Astrocyte (in vitro differentiated cells and primary cell): Measurements from ENCODE around the gene CHTOP. TPM values are rescaled to one million over a fixed set of nuclear protein-coding genes. Genes with fewer than 3 reads are reported as not detected.

ENCODE experiments used
- DNase-seq: peaks from one replicate; pipeline ENCODE4 v3.0.0-alpha.2; 2010; ENCODE audit warnings: low read depth
- FAIRE-seq: peaks from 2 replicates; lab custom pipeline; 2011; peaks lifted over from hg19 to GRCh38; lab: Jason Lieb, UNC
- H2AFZ ChIP-seq: 2 replicates; pipeline ENCODE4 v1.6.0; 2012; ENCODE audit warnings: low read depth, low read length, inconsistent platforms
- H3K27ac ChIP-seq: 2 replicates; pipeline ENCODE4 v1.5.1; 2011; ENCODE audit warnings: low read depth, low read length, inconsistent platforms
- H3K27me3 ChIP-seq: 2 replicates; pipeline ENCODE4 v1.6.0; 2011; ENCODE audit warnings: low read length, inconsistent platforms; ENCODE audit not compliant: insufficient read depth
- H3K36me3 ChIP-seq: 2 replicates; pipeline ENCODE4 v1.5.1; 2011; ENCODE audit warnings: low read length, inconsistent platforms; ENCODE audit not compliant: insufficient read depth
- H3K4me1 ChIP-seq: 2 replicates; pipeline ENCODE4 v1.5.1; 2011; ENCODE audit warnings: low read length, inconsistent platforms; ENCODE audit not compliant: insufficient read depth
- H3K4me2 ChIP-seq: 2 replicates; pipeline ENCODE4 v1.6.0; 2012; ENCODE audit warnings: low read length, inconsistent platforms
- H3K4me3 ChIP-seq: 2 replicates; pipeline ENCODE4 v1.5.1; 2011; ENCODE audit warnings: low read depth, mild to moderate bottlenecking, low read length, inconsistent platforms; ENCODE audit not compliant: insufficient read depth
- H3K79me2 ChIP-seq: 2 replicates; pipeline ENCODE4 v1.6.0; 2012; ENCODE audit warnings: mild to moderate bottlenecking, low read length, inconsistent platforms; ENCODE audit not compliant: insufficient read depth
- H3K9ac ChIP-seq: 2 replicates; pipeline ENCODE4 v1.6.0; 2012; ENCODE audit warnings: mild to moderate bottlenecking, low read length, inconsistent platforms
- H3K9me3 ChIP-seq: 2 replicates; pipeline ENCODE4 v1.5.1; 2012; ENCODE audit warnings: low read depth, mild to moderate bottlenecking, low read length, inconsistent platforms; ENCODE audit not compliant: insufficient read depth
- H4K20me1 ChIP-seq: 2 replicates; pipeline ENCODE4 v1.6.0; 2012; ENCODE audit warnings: low read length, inconsistent platforms; ENCODE audit not compliant: insufficient read depth
- H3K27ac Mint-ChIP-seq: one replicate; pipeline ENCODE4 v1.8.0; 2021; ENCODE audit warnings: mild to moderate bottlenecking, mixed read lengths; ENCODE audit not compliant: unreplicated experiment
- H3K27me3 Mint-ChIP-seq: one replicate; pipeline ENCODE4 v1.8.0; 2021; ENCODE audit warnings: low read depth, mixed read lengths; ENCODE audit not compliant: unreplicated experiment
- H3K36me3 Mint-ChIP-seq: one replicate; pipeline ENCODE4 v1.8.0; 2021; ENCODE audit warnings: low read depth, mixed read lengths; ENCODE audit not compliant: unreplicated experiment
- H3K4me1 Mint-ChIP-seq: one replicate; pipeline ENCODE4 v1.8.0; 2021; ENCODE audit warnings: low read depth, mixed read lengths; ENCODE audit not compliant: unreplicated experiment
- H3K4me3 Mint-ChIP-seq: one replicate; pipeline ENCODE4 v1.8.0; 2021; ENCODE audit warnings: mild to moderate bottlenecking, moderate library complexity, mixed read lengths; ENCODE audit not compliant: unreplicated experiment
- H3K9me3 Mint-ChIP-seq: one replicate; pipeline ENCODE4 v1.8.0; 2021; ENCODE audit warnings: mild to moderate bottlenecking, mixed read lengths; ENCODE audit not compliant: unreplicated experiment
- CTCF ChIP-seq: IDR thresholded peaks from 2 replicates; pipeline ENCODE4 v1.5.1; 2011; ENCODE audit warnings: low read depth, mild to moderate bottlenecking, inconsistent platforms, low read length, moderate library complexity; ENCODE audit not compliant: insufficient read depth
- EZH2 ChIP-seq: IDR thresholded peaks from 2 replicates; pipeline ENCODE4 v1.6.1; 2012; ENCODE audit warnings: mild to moderate bottlenecking, low read length, inconsistent platforms; ENCODE audit not compliant: insufficient read depth
- total RNA-seq: library from RNA; stranded (reverse); gene quantifications from 2 replicates; pipeline ENCODE4 v1.2.1, GENCODE V29; 2021

The CHTOP gene
- total RNA-seq, 1 donor from 2014 or later: 56.4 TPM

- Histone ChIP-seq H3K79me2 (peaks cover 16% of the 10 kb centered on the region), H2AFZ (no peak overlapping the region), H3K27ac (no peak overlapping the region), H3K4me1 (peaks cover 4% of the 10 kb centered on the region), H3K4me2 (no peak overlapping the region), H3K27me3 (no peaks in the 10 kb centered on the region), H3K9me3 (no peaks in the 10 kb centered on the region), H3K9ac (no peak overlapping the region), H4K20me1 (no peaks in the 10 kb centered on the region), H3K36me3 (peaks cover 14% of the 10 kb centered on the region), H3K4me3 (no peak overlapping the region)
- H3K4me3 Mint-ChIP-seq: no peak overlapping the region
- no peak for FAIRE-seq
- peaks cover 2% of the 10 kb centered on the region for H3K9me3 Mint-ChIP-seq
- H3K27ac Mint-ChIP-seq: no peak overlapping the region
- DNase-seq: no peak
- TF ChIP-seq EZH2 (no peak), CTCF (no peak)
- no peaks in the 10 kb centered on the region for H3K27me3 Mint-ChIP-seq
- H3K4me1 Mint-ChIP-seq: no peaks in the 10 kb centered on the region
- peaks cover 16% of the 10 kb centered on the region for H3K36me3 Mint-ChIP-seq
These were observed 17.0 kb upstream of the CHTOP start for GRCh38 chr1:153616917-153617311.

GRCh38 chr1:153617663-153618062 lies 16.2 kb upstream of the CHTOP start:
- Mint-ChIP-seq H3K27ac (peak overlapping the region; percentile 47), H3K36me3 (peaks cover 17% of the 10 kb centered on the region), H3K4me1 (no peaks in the 10 kb centered on the region), H3K4me3 (no peak overlapping the region), H3K27me3 (no peaks in the 10 kb centered on the region), H3K9me3 (peaks cover 2% of the 10 kb centered on the region)
- Histone ChIP-seq H3K9ac (no peak overlapping the region), H3K4me1 (peaks cover 3% of the 10 kb centered on the region), H3K4me2 (no peak overlapping the region), H3K9me3 (no peaks in the 10 kb centered on the region), H4K20me1 (no peaks in the 10 kb centered on the region), H3K27me3 (no peaks in the 10 kb centered on the region), H2AFZ (no peak overlapping the region), H3K27ac (no peak overlapping the region), H3K79me2 (peaks cover 8% of the 10 kb centered on the region), H3K4me3 (no peak overlapping the region), H3K36me3 (peaks cover 19% of the 10 kb centered on the region)
- FAIRE-seq (no peak), DNase-seq (no peak)
- TF ChIP-seq EZH2 (no peak), CTCF (peak; percentile 39)

- Histone ChIP-seq H3K4me1 (no peaks in the 10 kb centered on the region), H3K9ac (no peak overlapping the region)
These were observed 14.7 kb upstream of the CHTOP start for GRCh38 chr1:153619171-153619570.

More at GRCh38 chr1:153619171-153619570, 14.7 kb upstream of the CHTOP start:
- Mint-ChIP-seq H3K4me1 (peaks cover 5% of the 10 kb centered on the region), H3K9me3 (peaks cover 4% of the 10 kb centered on the region), H3K36me3 (peaks cover 21% of the 10 kb centered on the region), H3K4me3 (no peak overlapping the region), H3K27ac (no peak overlapping the region), H3K27me3 (no peaks in the 10 kb centered on the region)
- peaks cover 31% of the 10 kb centered on the region for H3K36me3 ChIP-seq
- no peak for TF ChIP-seq EZH2
- no peak for TF ChIP-seq CTCF
- H3K27me3 ChIP-seq: no peaks in the 10 kb centered on the region
- H3K4me3 ChIP-seq: no peak overlapping the region
- H3K9me3 ChIP-seq: no peaks in the 10 kb centered on the region
- H3K4me2 ChIP-seq: no peak overlapping the region
- peaks cover 8% of the 10 kb centered on the region for H3K79me2 ChIP-seq
- H3K27ac ChIP-seq: no peak overlapping the region
- peaks cover 5% of the 10 kb centered on the region for H4K20me1 ChIP-seq
- DNase-seq (no peak), FAIRE-seq (no peak)
- no peak overlapping the region for H2AFZ ChIP-seq
